GM19043 (cell line): ENCODE measurements around the gene INPP4B.
A peak's percentile ranks its signal among the peaks of the same experiment; 100 is the strongest.

Experiments used
- ATAC-seq: cut with Tn5 transposase; IDR thresholded peaks from one replicate; pipeline ENCODE4 v1.9.1; 2021; ENCODE audit warnings: low read depth; ENCODE audit not compliant: unreplicated experiment

INPP4B gene

DNA sequence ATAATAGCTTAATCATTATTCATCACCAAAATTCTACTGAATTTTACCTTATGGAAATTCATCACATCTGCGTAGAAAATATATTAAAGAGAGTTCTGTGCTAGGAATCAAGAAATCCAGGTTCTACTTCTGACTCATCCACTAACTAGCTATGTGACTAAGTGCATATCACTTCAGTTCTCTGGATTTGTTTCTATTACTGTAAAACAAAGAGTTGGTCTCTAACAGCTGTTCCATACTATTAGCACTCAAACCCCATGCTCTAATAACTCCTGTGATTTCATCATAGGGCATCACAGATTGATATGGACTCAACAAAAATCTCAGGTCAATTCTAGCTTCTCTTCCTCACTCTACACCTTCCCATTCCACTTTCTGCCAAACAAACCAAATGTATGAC is 572.0 kb downstream of the INPP4B start:
- ATAC-seq: no peak

DNA sequence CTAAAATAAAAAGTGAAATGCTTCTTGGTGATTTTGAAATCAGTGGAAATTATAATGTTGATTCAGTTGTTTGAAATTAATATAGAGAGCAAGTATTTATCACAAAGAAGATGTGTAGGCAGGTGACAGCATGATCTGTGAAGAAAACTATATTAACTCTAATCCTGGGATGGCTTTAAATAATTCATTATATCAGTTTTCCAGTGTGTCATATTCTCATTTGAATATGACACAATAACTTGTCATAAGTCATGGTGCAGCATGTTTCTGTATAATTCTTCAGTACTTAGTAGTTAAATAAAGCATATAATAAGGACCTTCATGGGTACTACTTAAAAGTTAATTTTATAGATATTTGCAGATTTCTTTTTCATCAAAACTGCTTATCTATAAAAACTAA is 573.6 kb downstream of the INPP4B start:
- no peak for ATAC-seq

DNA sequence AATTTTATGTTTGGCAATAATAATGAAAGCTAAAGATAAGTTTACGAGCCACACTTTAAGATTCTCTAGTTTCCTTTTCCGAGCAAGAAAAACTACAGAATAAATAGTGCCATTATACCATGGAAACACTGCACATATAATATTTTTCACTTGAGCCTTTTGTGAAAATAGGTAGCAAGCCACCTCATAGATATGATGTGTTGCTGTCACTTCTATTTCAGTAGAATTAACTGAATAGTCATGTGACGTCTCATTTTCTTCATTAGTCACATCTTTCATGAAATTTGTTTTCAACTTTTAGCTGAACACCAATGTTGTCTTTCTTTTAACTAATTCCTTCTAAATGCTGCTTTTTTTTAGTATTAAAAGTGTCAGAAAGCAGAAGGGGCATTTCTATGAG is 574.3 kb downstream of the INPP4B start:
- ATAC-seq: no peak

DNA sequence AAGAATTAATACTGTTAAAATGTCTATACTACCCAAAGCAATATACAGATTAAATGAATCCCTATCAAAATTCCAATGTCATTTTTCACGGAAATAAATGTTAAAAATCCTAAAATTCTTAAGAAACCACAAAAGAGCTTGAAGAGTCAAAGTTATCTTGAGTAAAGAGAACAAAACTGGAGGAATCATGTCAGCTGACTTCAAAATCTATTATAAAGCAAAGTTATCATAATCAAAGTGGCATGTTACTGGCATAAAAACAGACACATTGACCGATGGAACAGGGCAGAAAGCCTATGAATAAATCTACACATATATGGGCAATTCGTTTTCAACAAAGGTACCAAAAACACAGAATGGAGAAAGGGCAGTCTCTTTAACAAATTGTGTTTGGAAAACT is 579.0 kb downstream of the INPP4B start:
- no peak for ATAC-seq

DNA sequence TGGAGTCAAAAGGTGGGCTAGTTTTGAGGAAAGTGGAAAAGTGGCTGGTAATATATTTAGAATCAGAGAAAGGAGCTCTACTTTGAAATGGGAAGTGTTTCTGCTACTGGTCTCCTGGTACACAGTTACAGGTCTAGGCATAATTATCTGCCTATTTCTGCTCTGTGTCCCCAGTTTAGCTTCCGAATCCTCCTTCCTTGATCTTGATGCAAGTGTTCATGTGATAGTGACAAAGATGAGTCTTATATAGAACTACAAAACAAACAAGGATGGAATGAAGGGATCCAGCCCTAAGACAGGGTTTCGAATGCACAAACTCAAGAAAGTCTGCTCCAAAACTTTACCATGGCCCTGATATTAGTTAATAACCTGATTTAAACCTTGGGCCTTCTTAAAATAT is 580.2 kb downstream of the INPP4B start:
- no peak for ATAC-seq

- no peak for ATAC-seq
These were observed 580.6 kb downstream of the INPP4B start for GRCh38 chr4:142265536-142265935.

DNA sequence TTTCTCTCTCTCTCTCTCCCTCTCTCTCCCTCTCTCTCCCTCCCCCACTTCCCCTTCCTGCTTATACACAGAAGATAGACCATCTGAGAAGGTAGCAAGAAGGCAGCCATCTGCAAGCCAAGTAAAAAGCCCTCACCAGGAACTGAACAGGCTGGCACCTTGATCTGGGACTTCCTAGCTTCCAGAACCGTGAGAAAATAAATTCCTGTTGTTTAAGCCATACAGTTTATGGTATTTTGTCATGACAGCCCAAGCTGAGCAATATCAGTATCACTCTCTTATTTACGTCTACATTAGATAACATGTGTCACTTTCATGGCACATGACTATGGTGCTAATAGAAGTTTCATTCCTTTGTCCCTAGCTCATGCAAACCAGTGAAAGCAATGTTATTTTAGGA is 581.1 kb downstream of the INPP4B start:
- ATAC-seq: no peak

GRCh38 chr4:142262956-142263355 is 583.1 kb downstream of the INPP4B start:
- no peak for ATAC-seq

DNA sequence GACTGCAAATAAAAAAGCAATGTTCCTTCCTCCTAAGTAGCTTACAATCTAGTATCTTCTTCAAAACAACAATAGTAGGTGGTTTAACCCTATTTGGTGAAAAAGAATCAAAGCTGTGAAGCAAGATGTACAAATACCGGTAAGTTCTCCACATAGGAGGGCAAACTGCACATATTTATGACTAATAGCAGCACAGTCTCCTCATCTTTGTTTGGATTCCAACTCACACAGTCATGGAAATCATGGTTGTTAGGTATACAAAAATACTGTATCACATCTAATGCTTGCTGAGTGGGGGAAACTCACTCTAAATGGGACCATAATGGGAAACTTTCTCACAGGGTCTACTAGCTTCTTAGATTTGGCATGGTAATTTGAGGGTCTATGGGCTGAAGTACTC is 597.2 kb downstream of the INPP4B start:
- ATAC-seq: no peak

DNA sequence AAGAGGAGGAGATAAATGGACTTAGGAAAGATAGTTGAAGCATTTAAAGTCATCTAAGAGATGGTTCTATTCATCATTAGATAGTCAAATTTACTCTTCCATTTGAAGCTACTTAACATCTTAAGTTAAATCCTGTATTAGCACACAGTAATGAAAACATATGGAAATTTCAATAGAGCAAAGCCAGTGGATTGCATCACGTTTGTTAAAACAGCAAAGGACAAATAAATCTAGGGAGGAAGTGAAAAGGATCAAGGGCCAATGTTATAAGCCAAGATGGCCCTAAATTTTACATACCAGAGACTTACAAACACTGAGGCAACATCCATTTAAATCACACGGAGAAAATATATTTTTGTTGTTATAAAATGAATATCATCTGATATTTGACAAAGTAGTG is 602.8 kb downstream of the INPP4B start:
- no peak for ATAC-seq

- ATAC-seq: no peak
These were observed 603.9 kb downstream of the INPP4B start for GRCh38 chr4:142242156-142242555.

DNA sequence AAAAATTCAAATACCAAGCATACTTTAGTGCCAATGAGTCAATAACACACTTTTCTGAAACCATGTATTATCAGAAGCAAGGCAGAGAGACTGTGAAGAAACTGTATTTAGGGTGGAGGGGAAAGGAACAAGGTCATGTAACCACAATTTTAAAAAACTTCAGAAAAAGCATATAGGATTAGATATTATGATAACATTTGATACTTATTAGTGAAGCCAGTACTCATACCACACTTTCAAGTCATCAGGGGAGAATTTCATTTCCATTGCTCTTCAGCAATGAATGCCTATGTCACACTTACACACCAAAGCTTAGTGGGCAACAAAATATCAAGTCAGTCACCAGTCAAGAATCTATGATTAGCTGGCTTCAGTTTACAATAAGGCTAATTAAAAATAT is 607.5 kb downstream of the INPP4B start:
- no peak for ATAC-seq

- no peak for ATAC-seq
These were observed 609.8 kb downstream of the INPP4B start for GRCh38 chr4:142236268-142236667.

DNA sequence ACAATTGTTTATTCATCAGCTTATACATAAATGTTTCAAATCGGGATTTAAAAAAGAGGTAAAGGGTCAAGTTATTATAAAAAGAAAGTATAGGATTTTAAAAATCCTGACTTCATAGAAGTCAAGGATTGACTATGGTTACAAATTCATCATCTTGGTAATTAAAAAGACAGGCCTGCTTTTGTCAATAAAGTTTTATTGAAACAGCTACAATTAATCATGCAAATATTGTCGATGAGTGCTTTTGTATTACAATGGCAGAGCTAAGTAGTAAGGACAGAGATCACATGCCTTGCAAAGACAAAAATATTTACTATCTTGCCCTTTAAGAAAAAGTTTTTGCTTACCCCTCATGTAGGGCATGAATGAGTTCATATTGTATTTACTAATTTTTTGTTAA is 614.3 kb downstream of the INPP4B start:
- ATAC-seq: no peak

DNA sequence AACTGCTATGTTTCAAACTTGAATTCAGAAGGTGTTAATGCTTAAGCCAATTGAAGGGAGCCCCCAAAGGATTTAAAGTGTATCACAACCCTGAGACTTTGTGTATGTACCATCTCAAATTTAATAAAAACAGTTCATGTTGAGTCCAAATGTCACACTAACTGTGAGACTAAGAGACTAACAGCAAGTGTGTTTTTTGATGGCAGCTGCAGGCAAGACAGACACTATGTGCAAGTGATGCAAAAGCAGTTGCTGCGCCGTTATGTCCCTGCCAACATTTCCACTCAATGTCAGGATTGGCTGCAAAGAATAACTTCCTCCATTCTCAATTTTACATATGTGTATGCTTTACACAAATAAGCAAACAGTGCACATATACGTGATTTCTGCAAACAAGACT is 615.1 kb downstream of the INPP4B start:
- ATAC-seq: no peak

- no peak for ATAC-seq
These were observed 620.1 kb downstream of the INPP4B start for GRCh38 chr4:142226014-142226413.

GRCh38 chr4:142222127-142222526 is 624.0 kb downstream of the INPP4B start:
- no peak for ATAC-seq

GRCh38 chr4:142218726-142219125 is 627.4 kb downstream of the INPP4B start:
- ATAC-seq: no peak

DNA sequence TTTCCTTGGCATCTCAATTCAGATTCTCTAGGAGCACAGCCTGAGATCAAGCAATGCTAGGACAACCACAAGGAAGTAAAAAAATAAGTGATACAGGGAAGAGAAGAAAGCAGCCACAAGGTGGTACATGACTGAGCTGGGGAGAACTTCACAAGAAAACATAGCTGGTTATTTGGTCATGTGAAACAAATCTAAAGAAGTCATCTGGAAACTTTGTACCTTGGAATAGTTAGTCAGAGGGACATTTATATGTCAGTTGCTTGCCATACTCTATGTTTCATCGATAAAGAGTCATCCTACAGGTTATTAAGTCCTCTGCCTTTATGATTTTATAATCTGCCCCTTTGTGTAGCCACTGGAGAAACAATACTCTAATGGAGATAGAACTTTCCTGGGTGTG is 634.7 kb downstream of the INPP4B start:
- no peak for ATAC-seq

DNA sequence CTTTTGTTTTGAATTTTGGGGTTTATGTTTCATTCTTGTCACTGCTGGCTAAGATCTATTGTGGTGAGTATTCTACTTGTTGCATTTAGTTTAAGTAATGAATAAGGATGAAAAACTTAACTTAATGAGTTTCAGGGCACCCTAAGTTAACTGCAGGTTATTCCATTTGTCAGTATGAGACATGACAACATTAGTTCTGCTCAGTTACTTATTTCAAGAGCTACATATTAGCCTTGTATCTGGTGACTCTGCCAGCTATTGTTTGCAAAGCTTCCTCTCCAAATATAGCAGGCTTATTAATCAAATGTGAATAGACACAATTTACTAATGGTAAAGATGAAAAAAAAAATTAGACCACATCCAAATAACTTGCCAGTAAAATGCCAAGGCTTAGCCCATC is 642.6 kb downstream of the INPP4B start:
- no peak for ATAC-seq

DNA sequence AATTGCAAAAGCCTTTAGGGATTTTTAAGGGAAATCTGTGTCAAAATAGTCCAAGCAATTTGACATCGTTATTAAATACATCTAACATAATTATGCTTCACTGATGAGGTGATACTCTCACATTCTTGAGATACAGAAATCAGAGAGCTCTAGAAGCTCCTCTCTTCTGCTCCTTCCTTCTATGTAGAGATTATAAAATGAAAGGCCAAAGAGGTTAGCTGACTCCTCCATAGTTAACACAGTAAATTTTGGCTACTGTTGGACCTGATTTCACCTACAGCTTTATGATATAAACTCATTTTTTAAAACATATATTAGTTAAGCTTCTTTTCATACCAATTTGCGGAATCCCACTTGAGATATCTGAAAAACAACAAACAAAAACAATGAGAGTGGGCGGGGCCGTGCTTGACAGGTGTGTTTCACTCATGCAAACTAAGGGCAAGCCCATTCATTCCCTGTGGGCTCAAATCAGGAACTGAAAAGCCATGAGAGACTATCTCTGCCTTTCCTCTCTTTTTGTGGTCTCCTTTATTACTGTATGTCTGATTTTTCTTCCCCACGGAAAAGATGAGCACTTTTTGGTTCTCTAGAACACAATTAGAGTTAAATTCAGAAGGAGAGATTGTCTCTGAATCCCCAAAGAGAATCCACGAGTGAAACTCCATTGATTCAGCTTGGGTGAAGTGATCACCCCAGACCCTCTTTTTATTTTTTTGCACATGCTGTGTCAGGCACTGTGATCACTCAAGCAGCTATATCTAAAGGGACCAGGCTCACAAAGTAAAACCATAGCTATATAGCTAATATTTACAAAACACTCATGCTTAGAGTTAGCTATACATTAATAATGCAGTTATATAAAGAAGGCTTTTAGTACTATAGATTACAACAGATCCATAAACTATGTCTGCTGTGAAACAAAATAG is 643.4 kb downstream of the INPP4B start:
- peak; percentile 94 for ATAC-seq

GRCh38 chr4:142201041-142201440 is 645.1 kb downstream of the INPP4B start:
- ATAC-seq: no peak

GRCh38 chr4:142194905-142195304 is 651.2 kb downstream of the INPP4B start:
- no peak for ATAC-seq
